Epithelial cell of proximal tubule (primary cell): Measurements from ENCODE around the gene FSTL1. TPM values are rescaled to one million over a fixed set of nuclear protein-coding genes. Genes with fewer than 3 reads are reported as not detected.

Source experiments
- DNase-seq: peaks from one replicate; pipeline ENCODE4 v3.0.0-alpha.2; 2011; ENCODE audit warnings: low read depth
- H3K4me3 ChIP-seq: 2 replicates; pipeline ENCODE4 v1.5.1; 2011; ENCODE audit warnings: low read depth, mild to moderate bottlenecking, low read length
- CTCF ChIP-seq: conservative IDR thresholded peaks from 2 replicates; pipeline ENCODE4 v1.5.1; 2012; ENCODE audit warnings: low read depth, mild to moderate bottlenecking, low read length
- total RNA-seq: library from RNA; depleted of rRNA; stranded (reverse); fragments of >200 nt; gene quantifications from 2 replicates; pipeline ENCODE4 v1.2.3, GENCODE V29; 2015

Gene FSTL1
- total RNA-seq, 1 donor from 2014 or later = 235 TPM

GRCh38 chr3:120442975-120443517 is 7.7 kb downstream of the FSTL1 start:
- H3K4me3 ChIP-seq = no peak overlapping the region
- TF ChIP-seq CTCF = peak; percentile 53

GRCh38 chr3:120441776-120442175 is 9.0 kb downstream of the FSTL1 start:
- H3K4me3 ChIP-seq = no peak overlapping the region
- no peak for DNase-seq
- no peak for TF ChIP-seq CTCF

More at GRCh38 chr3:120442975-120443517, 7.7 kb downstream of the FSTL1 start:
- no peak for DNase-seq

- H3K4me3 ChIP-seq = no peak overlapping the region
- no peak for DNase-seq
- no peak for TF ChIP-seq CTCF
These were observed 10.0 kb downstream of the FSTL1 start for GRCh38 chr3:120440762-120441161.

GRCh38 chr3:120440001-120440703 is 10.6 kb downstream of the FSTL1 start:
- no peak for TF ChIP-seq CTCF
- DNase-seq = no peak
- H3K4me3 ChIP-seq = no peak overlapping the region

GRCh38 chr3:120438665-120439370 is 12.0 kb downstream of the FSTL1 start:
- TF ChIP-seq CTCF = no peak
- DNase-seq = no peak
- H3K4me3 ChIP-seq = peak overlapping the region; percentile 11

- DNase-seq = no peak
- no peak overlapping the region for H3K4me3 ChIP-seq
- no peak for TF ChIP-seq CTCF
These were observed 12.6 kb downstream of the FSTL1 start for GRCh38 chr3:120438216-120438615.
